LNCAP (cell line): ENCODE results near the gene MCTP1.

ENCODE experiments used
- CTCF ChIP-seq: fragments of 450-650 bp; IDR thresholded peaks from 2 replicates; pipeline ENCODE4 v1.5.1; 2017; ENCODE audit warnings: mild to moderate bottlenecking

MCTP1 gene

GRCh38 chr5:94841598-94842322 lies 443.1 kb downstream of the MCTP1 start:
- no peak for TF ChIP-seq CTCF

GRCh38 chr5:94833851-94834250 lies 451.0 kb downstream of the MCTP1 start:
- TF ChIP-seq CTCF = no peak

- no peak for TF ChIP-seq CTCF
Observed at GRCh38 chr5:94832685-94833084, 452.2 kb downstream of the MCTP1 start.

GRCh38 chr5:94830520-94830919 lies 454.4 kb downstream of the MCTP1 start:
- TF ChIP-seq CTCF = peak; percentile 46

GRCh38 chr5:94820488-94820887 lies 464.4 kb downstream of the MCTP1 start:
- TF ChIP-seq CTCF = no peak

- TF ChIP-seq CTCF = no peak
Observed at GRCh38 chr5:94818904-94819303, 466.0 kb downstream of the MCTP1 start.

- no peak for TF ChIP-seq CTCF
Observed at GRCh38 chr5:94815313-94816039, 469.4 kb downstream of the MCTP1 start.
